DND-41 (cell line): Measurements from ENCODE around the gene TPRN.

ENCODE experiments used
- ATAC-seq: fragments of 200-7000 bp; cut with Tn5 transposase; 3 replicates; pipeline ENCODE4 v1.9.1; 2021; ENCODE audit warnings: low read depth; ENCODE audit not compliant: insufficient read depth
- DNase-seq: peaks from one replicate; pipeline ENCODE4 v3.0.0-alpha.2; 2020
- H2AFZ ChIP-seq: 2 replicates; pipeline ENCODE4 v1.6.0; 2012; ENCODE audit warnings: low read depth, low read length
- H3K27ac ChIP-seq: 2 replicates; pipeline ENCODE4 v1.5.1; 2012; ENCODE audit warnings: low read length, inconsistent platforms
- H3K27me3 ChIP-seq: fragments of 200-600 bp; sonication (generic); 2 replicates; pipeline ENCODE4 v1.6.0; 2012; ENCODE audit warnings: low read length, mild to moderate bottlenecking, inconsistent platforms; ENCODE audit not compliant: insufficient read depth, poor library complexity
- H3K36me3 ChIP-seq: 2 replicates; pipeline ENCODE4 v1.5.1; 2012; ENCODE audit warnings: low read length, inconsistent platforms; ENCODE audit not compliant: insufficient read depth
- H3K4me1 ChIP-seq: 2 replicates; pipeline ENCODE4 v1.5.1; 2012; ENCODE audit warnings: mild to moderate bottlenecking, low read length; ENCODE audit not compliant: insufficient read depth
- H3K4me2 ChIP-seq: 2 replicates; pipeline ENCODE4 v1.6.0; 2012; ENCODE audit warnings: mild to moderate bottlenecking, moderate library complexity, low read length, inconsistent platforms; ENCODE audit not compliant: insufficient read depth
- H3K4me3 ChIP-seq, 2 experiments: fragments of 200-600 bp in 1 of 2; shearing (Covaris generic) in 1 of 2; 2 replicates each; pipeline ENCODE4 v1.5.1; 2012 to 2016; ENCODE audit warnings: inconsistent platforms in 2 of 2, low read length in 2 of 2, mild to moderate bottlenecking in 2 of 2, low read depth in 1 of 2, moderate library complexity in 1 of 2
- H3K79me2 ChIP-seq: 2 replicates; pipeline ENCODE4 v1.6.0; 2012; ENCODE audit warnings: low read length, inconsistent platforms; ENCODE audit not compliant: insufficient read depth
- H3K9ac ChIP-seq: 2 replicates; pipeline ENCODE4 v1.6.0; 2012; ENCODE audit warnings: low read depth, mild to moderate bottlenecking, inconsistent platforms, low read length, moderate library complexity
- H3K9me3 ChIP-seq: 2 replicates; pipeline ENCODE4 v1.5.1; 2012; ENCODE audit warnings: low read length, moderate library complexity, mild to moderate bottlenecking, inconsistent platforms; ENCODE audit not compliant: insufficient read depth, severe bottlenecking
- H4K20me1 ChIP-seq: 2 replicates; pipeline ENCODE4 v1.6.0; 2012; ENCODE audit warnings: low read length; ENCODE audit not compliant: insufficient read depth
- CTCF ChIP-seq: IDR thresholded peaks from 2 replicates; pipeline ENCODE4 v1.5.1; 2012; ENCODE audit warnings: borderline replicate concordance, low read length, moderate library complexity, mild to moderate bottlenecking; ENCODE audit not compliant: poor library complexity, severe bottlenecking; ENCODE audit errors: extremely low read depth
- EZH2 ChIP-seq: IDR thresholded peaks from 3 replicates; pipeline ENCODE4 v1.6.1; 2012; ENCODE audit warnings: borderline replicate concordance, low read depth, mild to moderate bottlenecking, moderate library complexity, low read length, inconsistent platforms; ENCODE audit not compliant: severe bottlenecking

TPRN gene

GRCh38 chr9:137242269-137243203, 42.0 kb upstream of the TPRN start:
- peaks cover 25% of the 10 kb centered on the region for H3K36me3 ChIP-seq
- H3K27ac ChIP-seq: peak overlapping the region; percentile 60
- DNase-seq (no peak), ATAC-seq (no peak)
- H3K9me3 ChIP-seq: no peaks in the 10 kb centered on the region
- H3K4me2 ChIP-seq: peak overlapping the region; percentile 90
- H3K9ac ChIP-seq: peak overlapping the region; percentile 81
- peaks cover 40% of the 10 kb centered on the region for H3K4me1 ChIP-seq
- no peaks in the 10 kb centered on the region for H3K27me3 ChIP-seq
- H3K79me2 ChIP-seq: peaks cover 25% of the 10 kb centered on the region
- H2AFZ ChIP-seq: no peak overlapping the region
- peaks cover 45% of the 10 kb centered on the region for H4K20me1 ChIP-seq
- no peak for TF ChIP-seq CTCF
- TF ChIP-seq EZH2: no peak
- H3K4me3 ChIP-seq: peak overlapping the region; percentile 76 to 91; a peak in 3 of 4 replicates

GRCh38 chr9:137241490-137242268, 41.1 kb upstream of the TPRN start:
- Histone ChIP-seq H3K79me2 (peaks cover 25% of the 10 kb centered on the region), H3K27me3 (no peaks in the 10 kb centered on the region), H3K4me3 (peak overlapping the region; percentile 76 to 91), H3K36me3 (peaks cover 25% of the 10 kb centered on the region), H3K9me3 (no peaks in the 10 kb centered on the region), H2AFZ (no peak overlapping the region), H3K27ac (peak overlapping the region; percentile 80), H3K4me1 (peaks cover 47% of the 10 kb centered on the region), H4K20me1 (peaks cover 48% of the 10 kb centered on the region), H3K4me2 (peak overlapping the region; percentile 90), H3K9ac (peak overlapping the region; percentile 81)
- ATAC-seq: no peak
- TF ChIP-seq EZH2 (no peak), CTCF (no peak)
- DNase-seq: peak; percentile 50

GRCh38 chr9:137240841-137241489, 40.4 kb upstream of the TPRN start, which contains the start of gene TUBB4B:
TUBB4B (plus strand) TSS chr9:137241287; CDS start chr9:137241361, 74 bp downstream.
- Histone ChIP-seq H3K4me1 (peaks cover 54% of the 10 kb centered on the region), H3K27ac (peak within 1 kb of the TSS; percentile 89), H3K79me2 (peaks cover 25% of the 10 kb centered on the region), H3K4me3 (peak within 1 kb of the TSS; percentile 77 to 91), H3K9ac (peak within 1 kb of the TSS; percentile 89), H3K9me3 (no peaks in the 10 kb centered on the region), H3K4me2 (peak within 1 kb of the TSS; percentile 91), H4K20me1 (peaks cover 49% of the 10 kb centered on the region), H2AFZ (peak within 1 kb of the TSS; percentile 68), H3K36me3 (peaks cover 25% of the 10 kb centered on the region), H3K27me3 (no peaks in the 10 kb centered on the region)
- TF ChIP-seq EZH2 (no peak), CTCF (no peak)
- ATAC-seq: peak; percentile 81
- DNase-seq: peak; percentile 99
